Neural cell (in vitro differentiated cells): ENCODE measurements around the gene PCED1B. TPM values are rescaled to one million over a fixed set of nuclear protein-coding genes. Genes with fewer than 3 reads are reported as not detected.

Experiments used
- H2AFZ ChIP-seq: fragments of 200-600, 300-800 bp; sonication (generic), shearing (Covaris generic); 2 replicates; pipeline ENCODE4 v1.6.0; 2014; ENCODE audit warnings: low read depth, mild to moderate bottlenecking, antibody characterized with exemption, low read length, moderate library complexity
- H3F3A ChIP-seq: fragments of 200-600 bp; shearing (Covaris generic); 2 replicates; pipeline ENCODE4 v1.6.1; 2016; ENCODE audit warnings: mild to moderate bottlenecking, moderate library complexity, mixed read lengths, antibody characterized with exemption, low read length; ENCODE audit not compliant: insufficient read depth, poor library complexity, severe bottlenecking
- H3K27ac ChIP-seq: fragments of 200-600, 300-800 bp; sonication (generic), shearing (Covaris generic); 2 replicates; pipeline ENCODE4 v1.5.1; 2014; ENCODE audit warnings: mild to moderate bottlenecking, low read length, moderate library complexity
- H3K27me3 ChIP-seq: fragments of 300-800, 200-600 bp; sonication (generic), shearing (Covaris generic); 2 replicates; pipeline ENCODE4 v1.6.0; 2014; ENCODE audit warnings: mild to moderate bottlenecking, low read depth, low read length, moderate library complexity; ENCODE audit not compliant: insufficient read depth
- H3K36me3 ChIP-seq: fragments of 300-800, 200-600 bp; sonication (generic), shearing (Covaris generic); 2 replicates; pipeline ENCODE4 v1.5.1; 2014; ENCODE audit warnings: mild to moderate bottlenecking, antibody characterized with exemption, low read length, moderate library complexity; ENCODE audit not compliant: insufficient read depth
- H3K4me2 ChIP-seq: fragments of 300-800, 200-600 bp; sonication (generic), shearing (Covaris generic); 2 replicates; pipeline ENCODE4 v1.6.0; 2014; ENCODE audit warnings: mild to moderate bottlenecking, low read length
- H3K4me3 ChIP-seq: fragments of 300-800, 200-600 bp; sonication (generic), shearing (Covaris generic); 2 replicates; pipeline ENCODE4 v1.5.1; 2014; ENCODE audit warnings: mild to moderate bottlenecking, low read length, moderate library complexity
- H3K79me2 ChIP-seq: fragments of 200-600 bp; shearing (Covaris generic); replicated peaks from 2 replicates; pipeline ENCODE4 v1.6.0; 2014; ENCODE audit warnings: mild to moderate bottlenecking, low read length, moderate library complexity; ENCODE audit not compliant: insufficient read depth
- H3K9ac ChIP-seq: fragments of 300-800, 200-600 bp; sonication (generic), shearing (Covaris generic); 2 replicates; pipeline ENCODE4 v1.6.1; 2016; ENCODE audit warnings: mild to moderate bottlenecking, low read length, mixed read lengths
- H3K9me2 ChIP-seq: fragments of 200-600 bp; shearing (Covaris generic); 2 replicates; pipeline ENCODE4 v1.6.1; 2016; ENCODE audit warnings: mild to moderate bottlenecking, low read length, mixed read lengths; ENCODE audit not compliant: insufficient read depth
- H3K9me3 ChIP-seq: fragments of 200-600, 300-800 bp; sonication (generic), shearing (Covaris generic); 2 replicates; pipeline ENCODE4 v1.6.1; 2016; ENCODE audit warnings: mild to moderate bottlenecking, mixed run types, low read length, moderate library complexity, mixed read lengths
- H4K20me1 ChIP-seq: fragments of 200-600 bp; shearing (Covaris generic); 2 replicates; pipeline ENCODE4 v1.6.1; 2016; ENCODE audit warnings: mild to moderate bottlenecking, mixed run types; ENCODE audit not compliant: insufficient read depth
- EP300 ChIP-seq: fragments of 450-650 bp; conservative IDR thresholded peaks from 2 replicates; pipeline ENCODE4 v1.6.1; 2014; ENCODE audit warnings: antibody characterized with exemption, mild to moderate bottlenecking, moderate library complexity; ENCODE audit not compliant: poor library complexity, severe bottlenecking
- MXI1 ChIP-seq: fragments of 450-650 bp; conservative IDR thresholded peaks from 2 replicates; pipeline ENCODE4 v1.6.1; 2014; ENCODE audit warnings: antibody characterized with exemption, mild to moderate bottlenecking; ENCODE audit not compliant: poor library complexity, severe bottlenecking
- POLR2AphosphoS5 ChIP-seq: IDR thresholded peaks from 2 replicates; pipeline ENCODE4 v1.6.1; 2012
- RAD21 ChIP-seq: fragments of 450-650 bp; conservative IDR thresholded peaks from 2 replicates; pipeline ENCODE4 v1.6.1; 2014; ENCODE audit warnings: antibody characterized with exemption, mild to moderate bottlenecking, moderate library complexity
- SMC3 ChIP-seq: fragments of 450-650 bp; conservative IDR thresholded peaks from 2 replicates; pipeline ENCODE4 v1.6.1; 2014; ENCODE audit warnings: antibody characterized with exemption, mild to moderate bottlenecking, moderate library complexity; ENCODE audit not compliant: poor library complexity
- TAF1 ChIP-seq: IDR thresholded peaks from 2 replicates; pipeline ENCODE4 v1.6.1; 2012; ENCODE audit warnings: low read depth
- polyA plus RNA-seq: library from polyadenylated mRNA; depleted of rRNA; stranded (reverse); fragments of >200 nt; gene quantifications from 2 replicates; pipeline ENCODE4 v1.2.3, GENCODE V29; 2014
- TF ChIP-seq, protein P1 (sequence below): IDR thresholded peaks from 2 replicates; pipeline ENCODE4 v1.6.1; 2012; ENCODE audit warnings: borderline replicate concordance
- TF ChIP-seq, protein P2 (sequence below): fragments of 450-650 bp; IDR thresholded peaks from 2 replicates; pipeline ENCODE4 v1.5.1; 2014; ENCODE audit warnings: antibody characterized with exemption, mild to moderate bottlenecking, moderate library complexity; ENCODE audit not compliant: poor library complexity, severe bottlenecking

PCED1B gene
- polyA plus RNA-seq, 1 donor from 2014 or later = not detected

DNA sequence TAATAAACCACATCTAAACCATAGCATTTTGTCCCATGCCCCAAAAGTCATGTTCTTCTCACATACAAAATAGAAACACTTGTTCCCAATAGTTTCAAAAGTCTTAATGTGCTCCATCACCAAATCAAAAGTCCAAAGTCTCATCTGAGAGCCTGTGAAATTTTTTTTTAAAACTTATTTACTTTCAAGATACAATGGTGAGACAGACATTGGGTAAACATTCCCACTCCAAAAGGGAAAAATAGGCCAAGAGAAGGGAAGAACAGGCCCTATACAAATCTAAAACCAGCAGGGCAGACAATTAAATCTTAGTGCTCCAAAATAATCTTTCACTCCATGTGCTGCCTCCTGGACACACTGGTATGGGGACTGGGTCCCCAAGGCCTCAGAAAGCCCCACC lies 84.7 kb downstream of the PCED1B start:
- no peak overlapping the region for H3K4me2 ChIP-seq
- no peak overlapping the region for H3K9ac ChIP-seq
- no peaks in the 10 kb centered on the region for H3K9me3 ChIP-seq
- TF ChIP-seq, protein P1, sequence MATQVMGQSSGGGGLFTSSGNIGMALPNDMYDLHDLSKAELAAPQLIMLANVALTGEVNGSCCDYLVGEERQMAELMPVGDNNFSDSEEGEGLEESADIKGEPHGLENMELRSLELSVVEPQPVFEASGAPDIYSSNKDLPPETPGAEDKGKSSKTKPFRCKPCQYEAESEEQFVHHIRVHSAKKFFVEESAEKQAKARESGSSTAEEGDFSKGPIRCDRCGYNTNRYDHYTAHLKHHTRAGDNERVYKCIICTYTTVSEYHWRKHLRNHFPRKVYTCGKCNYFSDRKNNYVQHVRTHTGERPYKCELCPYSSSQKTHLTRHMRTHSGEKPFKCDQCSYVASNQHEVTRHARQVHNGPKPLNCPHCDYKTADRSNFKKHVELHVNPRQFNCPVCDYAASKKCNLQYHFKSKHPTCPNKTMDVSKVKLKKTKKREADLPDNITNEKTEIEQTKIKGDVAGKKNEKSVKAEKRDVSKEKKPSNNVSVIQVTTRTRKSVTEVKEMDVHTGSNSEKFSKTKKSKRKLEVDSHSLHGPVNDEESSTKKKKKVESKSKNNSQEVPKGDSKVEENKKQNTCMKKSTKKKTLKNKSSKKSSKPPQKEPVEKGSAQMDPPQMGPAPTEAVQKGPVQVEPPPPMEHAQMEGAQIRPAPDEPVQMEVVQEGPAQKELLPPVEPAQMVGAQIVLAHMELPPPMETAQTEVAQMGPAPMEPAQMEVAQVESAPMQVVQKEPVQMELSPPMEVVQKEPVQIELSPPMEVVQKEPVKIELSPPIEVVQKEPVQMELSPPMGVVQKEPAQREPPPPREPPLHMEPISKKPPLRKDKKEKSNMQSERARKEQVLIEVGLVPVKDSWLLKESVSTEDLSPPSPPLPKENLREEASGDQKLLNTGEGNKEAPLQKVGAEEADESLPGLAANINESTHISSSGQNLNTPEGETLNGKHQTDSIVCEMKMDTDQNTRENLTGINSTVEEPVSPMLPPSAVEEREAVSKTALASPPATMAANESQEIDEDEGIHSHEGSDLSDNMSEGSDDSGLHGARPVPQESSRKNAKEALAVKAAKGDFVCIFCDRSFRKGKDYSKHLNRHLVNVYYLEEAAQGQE = no peak
- TF ChIP-seq EP300 (no peak), MXI1 (no peak), RAD21 (no peak), SMC3 (no peak), POLR2AphosphoS5 (no peak)
- H3K4me3 ChIP-seq = no peak overlapping the region
- H3K79me2 ChIP-seq = no peaks in the 10 kb centered on the region
- no peaks in the 10 kb centered on the region for H4K20me1 ChIP-seq
- no peaks in the 10 kb centered on the region for H3K9me2 ChIP-seq
- no peak overlapping the region for H2AFZ ChIP-seq
- no peaks in the 10 kb centered on the region for H3K27me3 ChIP-seq
- no peaks in the 10 kb centered on the region for H3K36me3 ChIP-seq
- no peaks in the 10 kb centered on the region for H3F3A ChIP-seq
- H3K27ac ChIP-seq = no peak overlapping the region

- no peak for TF ChIP-seq EP300
- TF ChIP-seq, protein P2, sequence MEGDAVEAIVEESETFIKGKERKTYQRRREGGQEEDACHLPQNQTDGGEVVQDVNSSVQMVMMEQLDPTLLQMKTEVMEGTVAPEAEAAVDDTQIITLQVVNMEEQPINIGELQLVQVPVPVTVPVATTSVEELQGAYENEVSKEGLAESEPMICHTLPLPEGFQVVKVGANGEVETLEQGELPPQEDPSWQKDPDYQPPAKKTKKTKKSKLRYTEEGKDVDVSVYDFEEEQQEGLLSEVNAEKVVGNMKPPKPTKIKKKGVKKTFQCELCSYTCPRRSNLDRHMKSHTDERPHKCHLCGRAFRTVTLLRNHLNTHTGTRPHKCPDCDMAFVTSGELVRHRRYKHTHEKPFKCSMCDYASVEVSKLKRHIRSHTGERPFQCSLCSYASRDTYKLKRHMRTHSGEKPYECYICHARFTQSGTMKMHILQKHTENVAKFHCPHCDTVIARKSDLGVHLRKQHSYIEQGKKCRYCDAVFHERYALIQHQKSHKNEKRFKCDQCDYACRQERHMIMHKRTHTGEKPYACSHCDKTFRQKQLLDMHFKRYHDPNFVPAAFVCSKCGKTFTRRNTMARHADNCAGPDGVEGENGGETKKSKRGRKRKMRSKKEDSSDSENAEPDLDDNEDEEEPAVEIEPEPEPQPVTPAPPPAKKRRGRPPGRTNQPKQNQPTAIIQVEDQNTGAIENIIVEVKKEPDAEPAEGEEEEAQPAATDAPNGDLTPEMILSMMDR = no peak
- no peak for TF ChIP-seq TAF1
- TF ChIP-seq POLR2AphosphoS5 = no peak
- TF ChIP-seq MXI1 = no peak
- TF ChIP-seq, protein P1 = no peak
- no peak for TF ChIP-seq RAD21
- Histone ChIP-seq H3K9me2 (no peaks in the 10 kb centered on the region), H3K4me3 (no peak overlapping the region), H3K4me2 (no peak overlapping the region), H2AFZ (no peak overlapping the region), H3K27ac (no peak overlapping the region), H3K27me3 (no peaks in the 10 kb centered on the region), H3F3A (no peaks in the 10 kb centered on the region), H3K79me2 (no peaks in the 10 kb centered on the region), H4K20me1 (no peaks in the 10 kb centered on the region), H3K9me3 (no peaks in the 10 kb centered on the region), H3K9ac (no peak overlapping the region), H3K36me3 (no peaks in the 10 kb centered on the region)
Measured at GRCh38 chr12:47164724-47165439, 85.5 kb downstream of the PCED1B start.
